GM21825 (cell line): ENCODE measurements around the gene AGAP6.
"Not testable (repeated sequence)": the region's sequence is repeated elsewhere in the genome, so short reads cannot be mapped to it uniquely, and the experiment has no call there.

Source experiments
- ATAC-seq: cut with Tn5 transposase; IDR thresholded peaks from one replicate; pipeline ENCODE4 v1.9.1; 2021; ENCODE audit warnings: mild to moderate bottlenecking, moderate library complexity; ENCODE audit not compliant: unreplicated experiment

The AGAP6 gene

DNA sequence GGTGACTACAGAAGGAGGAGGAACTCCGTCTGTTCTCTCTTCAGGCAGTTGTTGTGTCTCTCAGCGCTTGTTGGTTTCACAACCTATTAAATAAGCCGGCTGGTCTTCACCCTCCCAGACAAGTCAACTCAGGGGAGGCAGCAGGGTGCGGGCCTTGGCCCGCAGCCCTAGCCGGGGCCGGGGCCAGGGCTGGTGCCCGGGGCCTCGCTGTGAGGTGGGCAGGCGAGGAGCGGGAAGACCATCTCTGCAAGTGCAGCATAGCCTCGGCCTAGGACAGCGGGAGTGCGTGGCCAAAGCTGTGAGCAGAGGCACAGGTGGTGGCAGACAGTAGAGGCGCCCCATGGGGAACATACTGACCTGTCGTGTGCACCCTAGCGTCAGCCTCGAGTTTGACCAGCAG, at the start of gene AGAP6:
Gene AGAP6 (plus strand): TSS at position 31 of the 400 bp plus-strand sequence. CDS start 310 bp downstream, at position 341.
- ATAC-seq, result not testable (repeated sequence)

DNA sequence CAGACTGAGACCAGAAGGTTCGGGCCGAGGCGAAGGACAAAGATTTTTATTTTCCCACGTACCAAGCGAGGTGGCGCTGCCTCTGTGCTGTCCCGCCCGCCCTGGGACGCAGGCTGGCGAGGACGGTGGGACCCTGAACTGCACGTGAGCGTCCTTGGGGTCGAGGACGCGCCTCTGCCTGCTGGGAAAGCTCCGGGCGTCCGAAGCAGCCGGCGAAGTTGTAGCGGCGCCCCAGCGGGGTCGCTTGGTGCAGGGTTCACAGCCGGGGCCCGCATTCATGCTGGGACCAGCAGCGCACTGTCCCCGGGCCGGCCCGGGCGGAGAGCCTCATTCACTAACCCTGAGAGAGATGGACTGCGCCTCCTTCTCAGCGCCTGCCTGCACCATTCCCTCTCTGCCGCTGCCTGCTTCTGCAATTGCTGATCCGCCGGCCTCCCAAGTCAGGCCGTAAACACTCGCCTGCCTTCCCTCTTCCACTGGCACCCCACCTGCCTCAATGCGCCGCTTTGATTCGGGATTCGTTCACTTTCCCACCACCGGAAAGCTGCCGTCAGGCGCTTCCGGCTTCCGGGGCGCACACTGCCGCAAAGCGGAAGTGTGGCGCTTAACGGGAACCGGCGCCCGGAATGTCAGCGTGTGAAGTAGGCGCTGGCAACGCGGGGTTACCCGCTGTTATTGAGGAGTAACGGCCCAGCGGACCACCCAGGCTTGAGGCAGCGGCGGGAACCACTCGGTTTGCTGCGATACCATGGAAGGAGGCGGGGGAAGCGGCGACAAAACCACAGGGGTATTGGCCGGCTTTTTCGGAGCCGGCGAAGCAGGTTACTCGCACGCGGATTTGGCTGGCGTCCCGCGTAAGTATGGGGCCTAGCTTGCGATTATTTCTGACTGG, 46.5 kb upstream of the AGAP6 start, which contains the start of the genes PARG and TIMM23B:
Gene PARG (minus strand): TSS at position 581 of the 892 bp plus-strand sequence. CDS start 302 bp downstream, at position 279.
Gene TIMM23B (plus strand): TSS at position 607 of the 892 bp plus-strand sequence. CDS start 142 bp downstream, at position 749.
- ATAC-seq, result peak; percentile 64

DNA sequence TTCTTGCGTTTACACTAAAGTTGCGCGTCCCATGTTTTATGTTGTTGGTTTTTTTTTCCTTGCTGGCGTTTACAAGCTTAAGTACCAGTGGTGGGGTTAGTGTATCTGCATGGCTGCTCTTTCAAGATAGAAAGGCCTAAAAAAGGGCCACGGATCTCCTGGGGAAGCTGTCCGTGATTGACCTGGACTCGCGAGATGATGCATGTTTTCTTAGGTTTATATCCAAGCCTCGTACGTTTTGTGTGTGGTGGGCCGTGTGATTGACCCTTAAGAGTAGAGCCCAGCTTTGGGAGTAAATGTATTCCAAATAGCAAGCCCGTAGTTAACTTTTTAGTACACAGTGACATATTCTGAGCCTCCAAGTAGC, 45.9 kb upstream of the AGAP6 start:
- ATAC-seq, result peak; percentile 14

DNA sequence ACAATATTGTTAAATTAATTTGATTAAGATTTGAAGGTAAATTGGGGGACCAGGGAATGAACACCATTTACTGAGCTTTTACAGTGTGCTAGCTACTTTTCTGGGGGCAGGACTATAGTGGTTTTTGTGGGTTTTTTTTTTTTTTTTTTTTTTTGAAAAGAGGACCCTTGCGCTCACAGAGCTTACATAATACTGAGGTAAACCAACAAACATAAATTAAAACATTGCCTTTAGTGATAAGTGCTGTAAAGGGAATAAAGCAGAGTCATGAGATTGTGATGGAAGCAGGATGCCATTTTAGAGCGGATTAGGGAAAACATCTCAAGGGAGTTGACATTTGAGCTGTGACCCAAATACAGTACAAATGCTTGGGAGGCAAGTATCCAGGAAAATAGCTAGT, 44.6 kb upstream of the AGAP6 start:
- ATAC-seq, result not testable (repeated sequence)

DNA sequence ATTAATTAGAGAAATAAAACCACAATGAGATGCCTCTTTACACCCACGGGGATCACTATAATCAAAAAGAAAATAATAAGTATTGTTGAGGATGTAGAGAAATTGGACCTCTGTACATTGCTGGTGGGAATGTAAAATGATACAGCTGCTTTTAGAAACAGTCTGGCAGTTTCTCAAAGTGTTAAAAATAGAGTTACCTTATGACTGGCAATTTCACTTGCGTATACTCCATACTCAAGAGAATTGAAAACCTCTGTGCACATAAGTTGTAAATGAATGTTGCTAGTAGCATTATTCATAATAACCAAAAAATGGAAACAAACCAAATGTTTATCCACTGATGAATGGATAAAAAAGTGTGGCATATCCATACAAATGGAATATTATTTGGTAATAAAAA, 40.1 kb upstream of the AGAP6 start:
- peak; percentile 79 for ATAC-seq

DNA sequence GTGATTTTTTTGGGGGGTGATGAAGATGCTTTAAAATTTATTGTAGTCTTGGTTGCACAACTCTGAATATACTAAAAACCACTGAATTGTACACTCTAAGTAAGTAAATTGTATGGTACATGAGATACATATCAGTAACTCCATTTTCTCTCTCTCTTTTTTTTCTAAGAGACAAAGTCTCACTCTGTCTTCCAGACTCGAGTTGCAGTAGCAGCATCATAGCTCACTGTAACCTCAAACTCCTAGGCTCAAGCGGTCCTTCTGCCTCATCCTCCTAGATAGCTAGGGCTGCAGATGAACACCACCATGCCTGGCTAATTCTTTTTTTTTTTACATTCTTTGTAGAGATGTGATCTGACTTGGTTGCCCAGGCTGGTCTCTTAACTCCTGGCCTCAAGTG, 39.5 kb upstream of the AGAP6 start:
- ATAC-seq, result not testable (repeated sequence)

DNA sequence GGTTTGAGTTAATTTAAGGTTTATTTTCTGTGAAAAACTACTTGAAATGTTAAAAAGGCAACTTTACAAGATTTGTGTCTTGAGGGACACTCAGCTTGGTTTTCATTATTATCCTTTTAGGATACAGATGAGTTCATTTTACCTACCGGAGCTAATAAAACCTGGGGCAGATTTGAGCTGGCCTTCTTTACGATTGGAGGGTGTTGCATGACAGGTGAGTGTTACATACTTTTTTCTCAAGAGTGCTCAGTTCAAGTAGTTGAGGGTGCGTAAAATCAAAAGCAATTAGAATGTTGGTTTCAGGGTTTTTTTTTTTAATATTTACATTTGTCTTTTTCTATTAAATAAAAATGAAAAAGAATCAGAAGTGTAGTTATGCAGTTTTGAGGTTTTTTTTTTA, 36.2 kb upstream of the AGAP6 start:
- not testable (repeated sequence) for ATAC-seq

DNA sequence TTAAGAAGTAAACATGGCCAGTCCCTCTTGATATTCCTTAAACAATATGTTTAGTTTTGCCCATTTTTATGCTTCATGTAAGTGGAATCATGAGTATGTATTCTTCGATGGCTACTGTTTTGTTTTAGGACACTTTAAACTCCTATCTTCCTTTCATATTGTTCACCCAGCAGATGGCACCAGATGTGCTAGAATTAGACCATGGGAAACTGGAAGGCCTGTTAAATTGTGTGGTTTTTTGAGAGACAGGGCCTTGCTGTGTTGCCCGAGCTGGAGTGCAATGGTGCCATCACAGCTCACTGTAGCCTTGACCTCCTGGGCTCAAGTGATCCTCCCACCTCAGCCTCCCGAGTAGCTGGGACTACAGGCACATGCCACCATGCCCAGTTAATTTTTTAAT, 35.1 kb upstream of the AGAP6 start:
- not testable (repeated sequence) for ATAC-seq

DNA sequence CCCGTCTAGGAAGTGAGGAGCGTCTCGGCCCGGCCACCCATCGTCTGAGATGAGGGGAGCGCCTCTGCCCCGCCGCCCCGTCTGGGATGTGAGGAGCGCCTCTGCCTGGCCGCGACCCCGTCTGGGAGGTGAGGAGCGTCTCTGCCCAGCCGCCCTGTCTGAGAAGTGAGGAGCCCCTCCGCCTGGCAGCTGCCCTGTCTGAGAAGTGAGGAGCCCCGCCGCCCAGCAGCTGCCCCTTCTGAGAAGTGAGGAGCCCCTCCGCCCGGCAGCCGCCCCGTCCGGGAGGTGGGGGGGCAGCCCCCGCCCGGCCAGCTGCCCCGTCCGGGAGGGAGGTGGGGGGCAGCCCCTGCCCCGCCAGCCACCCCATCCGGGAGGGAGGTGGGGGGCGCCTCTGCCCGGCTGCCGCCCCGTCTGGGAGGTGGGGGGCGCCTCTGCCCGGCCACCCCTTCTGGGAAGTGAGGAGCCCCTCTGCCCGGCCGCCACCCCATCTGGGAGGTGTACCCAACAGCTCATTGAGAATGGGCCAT, 17.8 kb upstream of the AGAP6 start:
- ATAC-seq, result not testable (repeated sequence)

DNA sequence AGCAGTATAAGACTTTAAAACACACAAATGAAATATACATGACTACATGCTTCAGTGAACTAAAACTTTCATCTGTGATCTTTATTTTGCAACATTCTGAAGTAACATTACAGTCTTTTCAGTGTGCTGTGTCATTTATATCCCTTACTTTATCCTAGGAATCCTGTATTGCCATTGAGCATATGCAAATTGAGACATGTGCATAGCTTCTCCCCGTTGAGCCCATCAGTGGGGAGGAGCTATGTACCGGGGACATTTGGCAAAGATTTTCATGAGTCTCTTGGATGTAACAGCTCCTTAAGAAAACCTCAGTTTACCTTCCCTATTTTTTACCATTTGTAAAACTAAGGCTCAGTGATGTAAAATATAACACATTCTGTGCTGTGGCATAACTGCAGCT, 16.7 kb upstream of the AGAP6 start:
- ATAC-seq, result not testable (repeated sequence)

DNA sequence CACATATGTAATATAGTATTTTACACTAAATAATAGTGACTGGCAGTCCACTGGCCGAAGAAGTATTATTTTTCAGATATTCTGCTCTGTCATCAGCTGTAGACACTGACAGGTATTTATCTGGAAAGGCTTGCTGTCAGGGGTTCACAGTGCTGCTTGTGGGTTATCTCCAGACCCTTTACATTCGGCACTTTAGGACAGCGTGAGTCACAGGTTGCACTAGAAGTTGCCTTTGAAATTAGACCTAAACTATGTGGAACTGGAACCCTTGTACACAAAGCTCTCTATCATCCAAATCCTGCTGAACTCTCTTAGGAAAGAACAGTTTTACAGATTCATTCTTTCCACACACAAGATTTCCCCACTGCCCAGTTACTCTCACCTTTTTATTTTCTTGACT, 16.1 kb upstream of the AGAP6 start:
- ATAC-seq, result not testable (repeated sequence)

DNA sequence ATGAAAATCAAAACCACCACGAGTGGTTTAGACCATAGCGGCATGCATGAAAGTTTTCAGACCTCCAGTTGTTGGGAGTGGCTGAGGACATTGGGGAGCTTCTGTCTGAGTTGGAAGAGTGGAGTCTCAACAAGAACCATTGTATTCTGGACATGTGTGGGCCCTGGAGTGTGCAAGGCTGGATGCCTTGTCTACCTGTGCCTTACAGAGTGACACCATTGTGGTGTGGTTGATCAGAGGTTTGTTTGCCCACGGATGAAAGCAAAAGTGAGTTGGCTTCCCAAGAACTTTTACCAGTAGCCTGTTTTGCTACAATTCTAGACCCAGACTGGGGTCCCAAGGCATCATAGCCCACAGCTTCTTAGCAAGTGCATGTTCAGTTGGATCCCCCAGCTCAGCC, 10.4 kb upstream of the AGAP6 start:
- ATAC-seq, result not testable (repeated sequence)

DNA sequence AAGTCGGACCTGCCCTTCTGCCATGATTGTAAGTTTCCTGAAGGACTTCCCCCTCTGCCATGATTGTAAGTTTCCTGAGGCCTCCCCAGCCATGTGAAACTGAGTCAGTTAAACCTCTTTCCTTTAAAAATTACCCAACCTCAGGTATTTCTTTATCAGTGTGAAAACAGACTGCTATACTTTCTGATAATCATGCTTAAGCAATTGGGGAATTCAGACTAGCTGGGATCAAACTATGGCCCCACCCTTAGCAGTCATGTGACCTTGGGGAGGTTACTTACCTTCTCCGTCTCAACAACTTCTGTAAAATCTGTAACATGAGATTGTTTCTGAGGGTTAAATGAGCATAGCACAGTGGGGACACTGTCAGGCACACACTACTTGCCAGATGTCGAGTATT, 999 bp upstream of the AGAP6 start:
- ATAC-seq, result not testable (repeated sequence)

DNA sequence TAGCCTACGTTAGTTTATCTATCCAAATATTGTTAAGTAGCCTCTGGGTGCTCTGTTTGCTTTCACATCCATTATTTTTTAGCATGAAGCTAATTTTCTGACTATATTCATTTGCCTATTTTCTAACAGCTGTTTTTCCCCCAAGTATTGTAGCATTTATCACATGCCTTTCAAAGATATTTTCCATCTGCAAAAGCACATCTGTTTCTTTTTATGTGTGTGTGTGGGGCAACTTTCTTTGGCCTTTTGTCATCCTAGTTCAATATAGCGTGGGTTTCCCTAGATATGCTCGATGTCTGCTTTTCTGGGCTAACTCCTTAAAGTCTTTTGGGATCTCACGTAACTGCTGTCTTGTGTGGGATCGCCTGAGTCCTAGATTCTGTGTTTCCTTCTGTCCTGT, 7.1 kb downstream of the AGAP6 start:
- not testable (repeated sequence) for ATAC-seq

DNA sequence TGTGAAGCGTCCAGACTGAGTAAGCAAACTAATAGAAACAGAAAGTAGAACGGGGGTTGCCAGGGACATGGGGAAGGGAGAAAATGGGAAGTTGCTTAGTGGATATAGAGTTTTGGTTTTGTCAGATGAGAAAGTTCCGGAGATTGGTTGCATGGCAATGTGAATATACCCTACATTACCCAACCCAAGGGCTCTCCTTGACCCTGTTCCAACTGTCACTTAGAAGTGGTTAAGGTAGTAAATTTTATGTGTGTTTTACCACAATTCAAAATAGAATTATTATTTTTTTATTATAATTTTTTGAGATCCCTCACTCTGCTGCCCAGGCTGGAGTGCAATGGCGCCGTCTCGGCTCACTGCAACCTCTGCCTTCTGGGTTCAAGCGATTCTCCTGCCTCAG, 25.8 kb downstream of the AGAP6 start:
- not testable (repeated sequence) for ATAC-seq

DNA sequence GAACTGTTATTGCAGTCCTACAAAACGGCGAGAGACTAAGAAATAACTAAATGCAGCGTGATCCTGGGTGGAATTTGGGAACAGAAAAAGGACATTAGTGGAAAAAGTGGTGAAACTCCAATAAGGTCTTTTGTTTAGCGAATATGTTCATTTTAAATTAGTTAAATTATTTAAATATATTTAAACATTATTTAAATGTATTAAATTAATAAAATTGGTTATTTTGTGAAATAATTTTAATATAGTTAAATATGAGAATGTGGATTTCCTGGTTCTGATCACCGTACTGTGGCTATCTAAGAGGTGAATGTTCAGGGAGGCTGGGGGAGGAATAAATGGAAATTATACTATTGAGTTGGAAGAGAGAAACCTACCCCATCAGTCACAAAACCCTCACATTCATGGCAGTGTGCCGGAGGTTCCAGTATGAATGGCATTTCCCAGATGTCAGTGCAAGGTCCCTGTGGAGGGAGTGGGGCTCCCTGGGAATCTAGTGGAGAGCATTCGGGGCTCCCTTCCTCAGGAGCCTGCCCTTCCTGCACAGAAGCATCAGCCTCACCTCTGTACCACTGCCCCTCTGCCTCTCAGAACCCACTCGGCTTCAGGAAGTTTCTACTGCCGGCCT, 27.5 kb downstream of the AGAP6 start:
- not testable (repeated sequence) for ATAC-seq

DNA sequence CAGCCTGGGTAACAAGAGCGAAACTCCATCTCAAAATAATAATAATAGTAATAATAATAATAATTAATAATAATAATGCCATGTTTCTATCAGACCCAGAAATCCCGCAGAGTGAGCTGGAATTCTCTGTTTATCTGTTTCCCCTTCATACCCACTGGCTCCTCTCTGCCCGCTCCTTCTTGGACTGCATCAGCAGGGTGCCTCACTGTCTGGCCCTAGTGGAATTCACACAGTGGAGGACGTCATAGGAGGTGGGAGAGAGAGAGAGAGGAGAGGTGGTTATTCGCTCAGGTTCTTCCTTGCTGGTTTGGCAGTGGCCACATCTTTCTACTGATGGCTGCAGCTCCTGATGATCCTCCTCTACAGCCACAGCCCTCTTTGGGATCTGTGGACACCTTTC, 28.7 kb downstream of the AGAP6 start:
- ATAC-seq, result not testable (repeated sequence)

DNA sequence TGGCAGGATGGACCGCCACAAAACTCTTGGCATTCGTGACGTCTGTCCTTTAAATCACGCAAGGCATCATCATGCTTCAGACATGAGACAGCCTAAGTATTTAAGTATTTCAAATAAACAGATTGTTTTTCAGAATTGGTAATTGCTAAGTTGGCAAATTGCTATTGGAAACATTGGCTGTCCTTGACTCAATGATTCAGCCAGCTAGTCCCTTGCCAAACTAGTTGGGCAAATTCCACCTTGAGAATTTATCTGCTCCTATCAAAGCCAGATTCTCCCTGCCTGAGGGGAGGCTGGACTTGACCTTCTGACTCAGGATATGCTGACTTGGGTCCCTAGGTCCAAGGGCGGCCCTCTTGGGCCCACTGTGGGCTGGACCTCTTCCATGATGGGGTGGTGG, 29.4 kb downstream of the AGAP6 start:
- ATAC-seq, result not testable (repeated sequence)

DNA sequence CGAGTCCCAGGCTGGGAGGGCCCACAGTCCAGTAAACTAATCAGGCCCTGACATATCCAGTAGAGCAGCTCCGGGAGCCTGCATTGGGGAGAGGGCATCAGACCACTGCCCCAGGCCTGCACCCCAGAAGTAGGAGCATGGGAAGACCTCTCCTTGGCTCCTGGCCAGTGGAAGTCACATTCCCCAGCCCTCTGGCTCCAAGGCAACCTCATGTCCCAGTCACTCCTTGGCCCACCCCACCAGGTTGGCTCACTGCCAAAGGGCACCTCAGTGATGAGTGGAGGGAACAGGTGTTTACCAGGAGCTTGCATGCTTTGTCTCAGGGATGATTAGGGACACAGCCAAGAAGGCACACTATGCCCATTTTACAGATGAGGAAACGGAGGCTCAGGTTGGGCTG, 31.1 kb downstream of the AGAP6 start:
- ATAC-seq, result not testable (repeated sequence)

DNA sequence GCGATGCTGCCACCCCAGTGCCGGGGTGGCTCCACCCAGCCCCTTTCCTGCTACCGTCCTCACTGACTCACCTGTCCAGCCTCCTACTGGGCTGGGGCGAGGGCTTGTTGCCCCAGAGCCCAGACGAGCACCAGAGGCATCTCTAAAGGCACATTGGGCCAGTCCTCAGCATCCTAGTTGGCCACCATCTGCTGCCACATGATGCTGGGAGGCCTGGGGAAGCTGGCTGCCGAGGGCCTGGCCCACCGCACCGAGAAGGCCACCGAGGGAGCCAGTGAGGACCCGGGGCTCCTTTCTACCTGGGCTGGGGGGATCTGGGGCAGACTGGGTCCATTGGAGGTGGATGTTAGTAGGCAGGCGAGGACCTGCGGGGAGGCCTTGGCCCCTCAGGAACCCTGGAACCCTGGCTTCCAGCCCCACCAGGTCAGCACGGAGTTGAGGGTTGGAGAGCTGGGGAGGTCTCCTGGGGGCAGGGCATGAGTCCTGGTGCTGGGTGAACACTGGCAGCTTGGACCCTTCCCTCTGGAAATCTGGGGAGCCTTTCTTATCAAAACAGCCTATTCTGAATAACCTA, 32.3 kb downstream of the AGAP6 start:
- not testable (repeated sequence) for ATAC-seq

DNA sequence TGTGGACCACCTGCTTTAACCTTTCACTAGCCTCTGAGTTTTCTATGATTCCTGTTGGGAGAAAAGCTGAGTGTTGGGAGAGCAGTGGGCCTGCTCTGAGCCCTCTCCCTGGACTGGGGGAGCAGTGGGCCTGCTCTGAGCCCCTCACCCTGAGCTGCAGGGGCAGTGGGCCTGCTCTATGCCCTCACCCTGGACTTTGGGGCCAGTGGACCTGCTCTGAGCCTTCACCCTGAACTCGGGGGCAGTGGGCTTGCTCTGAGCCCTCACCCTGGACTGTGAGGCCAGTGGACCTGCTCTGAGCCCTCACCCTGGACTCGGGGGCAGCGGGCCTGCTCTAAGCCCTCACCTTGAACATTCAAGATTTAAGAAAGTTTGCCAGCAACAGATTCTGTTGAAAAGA, 33.4 kb downstream of the AGAP6 start:
- ATAC-seq, result no peak
